ENCODE measurements around the gene S100A5.
A peak's percentile ranks its signal among the peaks of the same experiment; 100 is the strongest.

Gene S100A5

DNA sequence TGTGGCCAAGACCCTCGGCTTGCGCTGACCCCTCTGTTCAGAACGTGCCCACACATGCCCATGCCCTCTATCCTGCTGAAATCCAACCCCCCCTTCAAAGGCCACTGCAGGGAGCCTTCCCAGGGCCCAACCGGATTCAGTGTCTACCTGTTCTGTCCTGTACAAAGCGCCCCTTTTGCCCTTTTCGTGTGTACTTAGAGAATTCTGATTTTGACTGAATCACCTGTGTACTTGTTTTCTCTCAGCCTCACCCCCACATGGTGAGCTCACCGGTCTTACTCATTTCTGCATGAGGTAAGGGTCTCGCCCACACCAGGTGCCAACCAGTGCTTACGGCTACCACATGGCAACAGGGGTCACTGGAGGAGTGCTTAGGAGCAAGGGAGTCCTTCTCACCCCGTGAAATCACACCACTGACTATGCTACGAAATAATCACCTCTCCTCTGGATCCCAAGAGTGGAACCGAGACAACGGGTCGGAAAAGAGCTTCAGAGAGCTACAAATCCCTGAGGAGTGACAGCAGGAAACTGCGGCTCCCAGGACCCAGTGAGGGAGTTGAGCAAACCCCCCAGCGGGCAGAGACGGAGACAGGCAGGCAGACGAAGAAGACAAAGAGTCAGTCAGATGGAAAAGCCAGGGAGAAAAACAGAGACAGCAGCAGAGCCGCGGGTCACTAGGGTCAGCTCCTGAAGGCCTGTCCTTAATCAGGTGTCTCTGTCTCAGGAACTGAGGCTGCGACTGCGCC, 27.1 kb upstream of the S100A5 start (continued):
- TF ChIP-seq ZNF658 (tag by site-specific recombination; IDR thresholded peaks at IDR 0.05) (no peak), ZNF610 (tag by site-specific recombination; IDR thresholded peaks at IDR 0.05; ENCODE audit: borderline replicate concordance) (no peak), KLF16 (tag by site-specific recombination; IDR thresholded peaks at IDR 0.05) (no peak), SP3 (tag by site-specific recombination; IDR thresholded peaks at IDR 0.05) (no peak), ZFHX2 (tag by site-specific recombination; conservative IDR thresholded peaks at IDR 0.05) (peak; percentile 75), FEZF1 (tag by site-specific recombination; IDR thresholded peaks at IDR 0.05) (no peak), ZNF48 (tag by site-specific recombination; IDR thresholded peaks at IDR 0.05) (no peak), ZNF202 (tag by site-specific recombination; IDR thresholded peaks at IDR 0.05; ENCODE audit: borderline replicate concordance) (no peak), ZNF514 (tag by site-specific recombination; IDR thresholded peaks at IDR 0.05) (no peak), ZNF146 (tag by site-specific recombination; IDR thresholded peaks at IDR 0.05) (no peak), MEIS1 (CRISPR knock-in tag; IDR thresholded peaks at IDR 0.05; ENCODE audit: borderline replicate concordance) (no peak), ZNF560 (tag by site-specific recombination; IDR thresholded peaks at IDR 0.05; ENCODE audit: borderline replicate concordance) (no peak), ZNF23 (tag by site-specific recombination; IDR thresholded peaks at IDR 0.05; ENCODE audit: borderline replicate concordance) (no peak), ZNF169 (tag by site-specific recombination; IDR thresholded peaks at IDR 0.05) (no peak), ZNF624 (tag by site-specific recombination; IDR thresholded peaks at IDR 0.05) (no peak), KLF10 (tag by site-specific recombination; IDR thresholded peaks at IDR 0.05) (peak; percentile 38; the same call in 1 of the 2 replicates)
- TF ChIP-seq, protein P1, sequence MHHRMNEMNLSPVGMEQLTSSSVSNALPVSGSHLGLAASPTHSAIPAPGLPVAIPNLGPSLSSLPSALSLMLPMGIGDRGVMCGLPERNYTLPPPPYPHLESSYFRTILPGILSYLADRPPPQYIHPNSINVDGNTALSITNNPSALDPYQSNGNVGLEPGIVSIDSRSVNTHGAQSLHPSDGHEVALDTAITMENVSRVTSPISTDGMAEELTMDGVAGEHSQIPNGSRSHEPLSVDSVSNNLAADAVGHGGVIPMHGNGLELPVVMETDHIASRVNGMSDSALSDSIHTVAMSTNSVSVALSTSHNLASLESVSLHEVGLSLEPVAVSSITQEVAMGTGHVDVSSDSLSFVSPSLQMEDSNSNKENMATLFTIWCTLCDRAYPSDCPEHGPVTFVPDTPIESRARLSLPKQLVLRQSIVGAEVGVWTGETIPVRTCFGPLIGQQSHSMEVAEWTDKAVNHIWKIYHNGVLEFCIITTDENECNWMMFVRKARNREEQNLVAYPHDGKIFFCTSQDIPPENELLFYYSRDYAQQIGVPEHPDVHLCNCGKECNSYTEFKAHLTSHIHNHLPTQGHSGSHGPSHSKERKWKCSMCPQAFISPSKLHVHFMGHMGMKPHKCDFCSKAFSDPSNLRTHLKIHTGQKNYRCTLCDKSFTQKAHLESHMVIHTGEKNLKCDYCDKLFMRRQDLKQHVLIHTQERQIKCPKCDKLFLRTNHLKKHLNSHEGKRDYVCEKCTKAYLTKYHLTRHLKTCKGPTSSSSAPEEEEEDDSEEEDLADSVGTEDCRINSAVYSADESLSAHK (tag by site-specific recombination; IDR thresholded peaks at IDR 0.05): no peak
- TF ChIP-seq, protein P2, sequence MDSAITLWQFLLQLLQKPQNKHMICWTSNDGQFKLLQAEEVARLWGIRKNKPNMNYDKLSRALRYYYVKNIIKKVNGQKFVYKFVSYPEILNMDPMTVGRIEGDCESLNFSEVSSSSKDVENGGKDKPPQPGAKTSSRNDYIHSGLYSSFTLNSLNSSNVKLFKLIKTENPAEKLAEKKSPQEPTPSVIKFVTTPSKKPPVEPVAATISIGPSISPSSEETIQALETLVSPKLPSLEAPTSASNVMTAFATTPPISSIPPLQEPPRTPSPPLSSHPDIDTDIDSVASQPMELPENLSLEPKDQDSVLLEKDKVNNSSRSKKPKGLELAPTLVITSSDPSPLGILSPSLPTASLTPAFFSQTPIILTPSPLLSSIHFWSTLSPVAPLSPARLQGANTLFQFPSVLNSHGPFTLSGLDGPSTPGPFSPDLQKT (IDR thresholded peaks at IDR 0.05; ENCODE audit: borderline replicate concordance, low read depth, low read length): no peak
- TF ChIP-seq, protein P3, sequence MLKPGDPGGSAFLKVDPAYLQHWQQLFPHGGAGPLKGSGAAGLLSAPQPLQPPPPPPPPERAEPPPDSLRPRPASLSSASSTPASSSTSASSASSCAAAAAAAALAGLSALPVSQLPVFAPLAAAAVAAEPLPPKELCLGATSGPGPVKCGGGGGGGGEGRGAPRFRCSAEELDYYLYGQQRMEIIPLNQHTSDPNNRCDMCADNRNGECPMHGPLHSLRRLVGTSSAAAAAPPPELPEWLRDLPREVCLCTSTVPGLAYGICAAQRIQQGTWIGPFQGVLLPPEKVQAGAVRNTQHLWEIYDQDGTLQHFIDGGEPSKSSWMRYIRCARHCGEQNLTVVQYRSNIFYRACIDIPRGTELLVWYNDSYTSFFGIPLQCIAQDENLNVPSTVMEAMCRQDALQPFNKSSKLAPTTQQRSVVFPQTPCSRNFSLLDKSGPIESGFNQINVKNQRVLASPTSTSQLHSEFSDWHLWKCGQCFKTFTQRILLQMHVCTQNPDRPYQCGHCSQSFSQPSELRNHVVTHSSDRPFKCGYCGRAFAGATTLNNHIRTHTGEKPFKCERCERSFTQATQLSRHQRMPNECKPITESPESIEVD (tag by site-specific recombination; IDR thresholded peaks at IDR 0.05): no peak
- TF ChIP-seq, protein P4, sequence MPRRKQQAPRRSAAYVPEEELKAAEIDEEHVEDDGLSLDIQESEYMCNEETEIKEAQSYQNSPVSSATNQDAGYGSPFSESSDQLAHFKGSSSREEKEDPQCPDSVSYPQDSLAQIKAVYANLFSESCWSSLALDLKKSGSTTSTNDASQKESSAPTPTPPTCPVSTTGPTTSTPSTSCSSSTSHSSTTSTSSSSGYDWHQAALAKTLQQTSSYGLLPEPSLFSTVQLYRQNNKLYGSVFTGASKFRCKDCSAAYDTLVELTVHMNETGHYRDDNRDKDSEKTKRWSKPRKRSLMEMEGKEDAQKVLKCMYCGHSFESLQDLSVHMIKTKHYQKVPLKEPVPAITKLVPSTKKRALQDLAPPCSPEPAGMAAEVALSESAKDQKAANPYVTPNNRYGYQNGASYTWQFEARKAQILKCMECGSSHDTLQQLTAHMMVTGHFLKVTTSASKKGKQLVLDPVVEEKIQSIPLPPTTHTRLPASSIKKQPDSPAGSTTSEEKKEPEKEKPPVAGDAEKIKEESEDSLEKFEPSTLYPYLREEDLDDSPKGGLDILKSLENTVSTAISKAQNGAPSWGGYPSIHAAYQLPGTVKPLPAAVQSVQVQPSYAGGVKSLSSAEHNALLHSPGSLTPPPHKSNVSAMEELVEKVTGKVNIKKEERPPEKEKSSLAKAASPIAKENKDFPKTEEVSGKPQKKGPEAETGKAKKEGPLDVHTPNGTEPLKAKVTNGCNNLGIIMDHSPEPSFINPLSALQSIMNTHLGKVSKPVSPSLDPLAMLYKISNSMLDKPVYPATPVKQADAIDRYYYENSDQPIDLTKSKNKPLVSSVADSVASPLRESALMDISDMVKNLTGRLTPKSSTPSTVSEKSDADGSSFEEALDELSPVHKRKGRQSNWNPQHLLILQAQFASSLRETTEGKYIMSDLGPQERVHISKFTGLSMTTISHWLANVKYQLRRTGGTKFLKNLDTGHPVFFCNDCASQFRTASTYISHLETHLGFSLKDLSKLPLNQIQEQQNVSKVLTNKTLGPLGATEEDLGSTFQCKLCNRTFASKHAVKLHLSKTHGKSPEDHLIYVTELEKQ (tag by site-specific recombination; IDR thresholded peaks at IDR 0.05; ENCODE audit: borderline replicate concordance): no peak
- TF ChIP-seq, protein P5, sequence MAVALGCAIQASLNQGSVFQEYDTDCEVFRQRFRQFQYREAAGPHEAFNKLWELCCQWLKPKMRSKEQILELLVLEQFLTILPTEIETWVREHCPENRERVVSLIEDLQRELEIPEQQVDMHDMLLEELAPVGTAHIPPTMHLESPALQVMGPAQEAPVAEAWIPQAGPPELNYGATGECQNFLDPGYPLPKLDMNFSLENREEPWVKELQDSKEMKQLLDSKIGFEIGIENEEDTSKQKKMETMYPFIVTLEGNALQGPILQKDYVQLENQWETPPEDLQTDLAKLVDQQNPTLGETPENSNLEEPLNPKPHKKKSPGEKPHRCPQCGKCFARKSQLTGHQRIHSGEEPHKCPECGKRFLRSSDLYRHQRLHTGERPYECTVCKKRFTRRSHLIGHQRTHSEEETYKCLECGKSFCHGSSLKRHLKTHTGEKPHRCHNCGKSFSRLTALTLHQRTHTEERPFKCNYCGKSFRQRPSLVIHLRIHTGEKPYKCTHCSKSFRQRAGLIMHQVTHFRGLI (tag by site-specific recombination; IDR thresholded peaks at IDR 0.05): no peak
- TF ChIP-seq, protein P6, sequence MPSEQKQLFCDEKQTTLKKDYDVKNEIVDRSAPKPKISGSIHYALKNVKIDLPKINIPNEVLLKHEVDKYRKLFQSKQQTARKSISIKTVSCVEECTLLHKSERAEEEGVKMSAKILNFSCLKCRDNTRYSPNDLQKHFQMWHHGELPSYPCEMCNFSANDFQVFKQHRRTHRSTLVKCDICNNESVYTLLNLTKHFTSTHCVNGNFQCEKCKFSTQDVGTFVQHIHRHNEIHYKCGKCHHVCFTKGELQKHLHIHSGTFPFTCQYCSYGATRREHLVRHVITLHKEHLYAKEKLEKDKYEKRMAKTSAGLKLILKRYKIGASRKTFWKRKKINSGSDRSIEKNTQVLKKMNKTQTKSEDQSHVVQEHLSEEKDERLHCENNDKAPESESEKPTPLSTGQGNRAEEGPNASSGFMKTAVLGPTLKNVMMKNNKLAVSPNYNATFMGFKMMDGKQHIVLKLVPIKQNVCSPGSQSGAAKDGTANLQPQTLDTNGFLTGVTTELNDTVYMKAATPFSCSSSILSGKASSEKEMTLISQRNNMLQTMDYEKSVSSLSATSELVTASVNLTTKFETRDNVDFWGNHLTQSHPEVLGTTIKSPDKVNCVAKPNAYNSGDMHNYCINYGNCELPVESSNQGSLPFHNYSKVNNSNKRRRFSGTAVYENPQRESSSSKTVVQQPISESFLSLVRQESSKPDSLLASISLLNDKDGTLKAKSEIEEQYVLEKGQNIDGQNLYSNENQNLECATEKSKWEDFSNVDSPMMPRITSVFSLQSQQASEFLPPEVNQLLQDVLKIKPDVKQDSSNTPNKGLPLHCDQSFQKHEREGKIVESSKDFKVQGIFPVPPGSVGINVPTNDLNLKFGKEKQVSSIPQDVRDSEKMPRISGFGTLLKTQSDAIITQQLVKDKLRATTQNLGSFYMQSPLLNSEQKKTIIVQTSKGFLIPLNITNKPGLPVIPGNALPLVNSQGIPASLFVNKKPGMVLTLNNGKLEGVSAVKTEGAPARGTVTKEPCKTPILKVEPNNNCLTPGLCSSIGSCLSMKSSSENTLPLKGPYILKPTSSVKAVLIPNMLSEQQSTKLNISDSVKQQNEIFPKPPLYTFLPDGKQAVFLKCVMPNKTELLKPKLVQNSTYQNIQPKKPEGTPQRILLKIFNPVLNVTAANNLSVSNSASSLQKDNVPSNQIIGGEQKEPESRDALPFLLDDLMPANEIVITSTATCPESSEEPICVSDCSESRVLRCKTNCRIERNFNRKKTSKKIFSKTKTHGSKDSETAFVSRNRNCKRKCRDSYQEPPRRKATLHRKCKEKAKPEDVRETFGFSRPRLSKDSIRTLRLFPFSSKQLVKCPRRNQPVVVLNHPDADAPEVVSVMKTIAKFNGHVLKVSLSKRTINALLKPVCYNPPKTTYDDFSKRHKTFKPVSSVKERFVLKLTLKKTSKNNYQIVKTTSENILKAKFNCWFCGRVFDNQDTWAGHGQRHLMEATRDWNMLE (tag by site-specific recombination; conservative IDR thresholded peaks at IDR 0.05; ENCODE audit: low read depth): no peak
